Measurements from ENCODE around the gene SCUBE1. TPM values are rescaled to one million over a fixed set of nuclear protein-coding genes. Genes with fewer than 3 reads are reported as not detected.
A peak's percentile ranks its signal among the peaks of the same experiment; 100 is the strongest.

The SCUBE1 gene
- total RNA-seq, 3 donors from 2014 or later (not counting 1 experiment from before 2014, with no cell fraction given) = 0.05 to 1.2 (median 0.11) TPM

DNA sequence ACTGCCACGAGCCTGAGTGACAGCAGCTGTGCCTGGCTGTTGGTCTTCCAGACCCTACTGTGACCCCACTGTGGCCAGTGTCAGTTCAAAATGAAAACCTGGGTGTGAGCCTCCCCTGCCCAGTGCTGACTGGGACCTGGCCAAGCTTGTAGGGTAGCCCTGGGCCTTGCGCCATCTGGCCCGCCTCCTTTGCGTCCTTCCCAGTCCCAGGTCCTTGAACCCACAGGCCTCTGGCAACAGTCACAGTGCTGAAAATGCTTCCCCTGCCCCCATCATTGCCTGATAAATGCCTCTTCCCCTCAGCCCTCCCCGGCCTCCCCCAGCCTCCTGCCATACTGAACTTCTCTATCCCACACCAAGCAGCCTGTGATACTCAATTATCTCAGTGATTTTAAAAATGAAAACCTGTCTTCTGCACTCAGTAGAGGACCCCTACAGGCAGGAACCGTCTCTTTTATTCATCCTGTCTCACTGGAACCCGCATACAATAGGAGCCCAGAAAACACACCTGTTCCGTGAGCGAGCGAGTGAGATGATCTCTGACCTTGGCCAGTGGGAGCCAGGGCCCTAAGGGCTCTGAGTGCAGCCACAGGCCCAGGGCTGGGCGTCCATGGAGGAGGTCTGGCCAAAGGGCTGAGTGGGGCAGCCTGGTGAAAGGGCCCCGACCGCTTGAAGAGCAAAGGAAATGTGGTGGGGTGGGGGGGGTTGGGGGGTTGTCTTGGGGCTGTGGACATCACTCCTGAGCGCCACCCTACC, 106.6 kb downstream of the SCUBE1 start:
- Histone ChIP-seq H3K27ac (ENCODE audit: low read length) (no peak overlapping the region), H3K4me3 (ENCODE audit: low read length) (no peak overlapping the region), H3K4me1 (ENCODE audit: control insufficient read depth, insufficient read depth, low read length) (peaks cover under 1% of the 10 kb centered on the region), H3K36me3 (ENCODE audit: control insufficient read depth, insufficient read depth, low read length) (no peaks in the 10 kb centered on the region), H3K9me3 (ENCODE audit: control insufficient read depth, insufficient read depth, low read length) (no peaks in the 10 kb centered on the region), H3K27me3 (ENCODE audit: control insufficient read depth, insufficient read depth, low read length) (no peaks in the 10 kb centered on the region)
- intact Hi-C loops (cut with micrococcal nuclease) = no loop called here
- H3K27ac Mint-ChIP-seq = peak overlapping the region in 1 of 2 donors; percentile 25
- H3K27me3 Mint-ChIP-seq (ENCODE audit: low read depth in 2 of 2) = peaks cover 0 to 6% of the 10 kb centered on the region in 2 donors
- ATAC-seq (no peak), DNase-seq (no peak)
- no peaks in the 10 kb centered on the region for H3K4me1 Mint-ChIP-seq
- 82% methylated on average over 14 of the region's 14 CpGs for WGBS (ENCODE audit: insufficient coverage)
- H3K36me3 Mint-ChIP-seq = no peaks in the 10 kb centered on the region
- TF ChIP-seq, protein P1, sequence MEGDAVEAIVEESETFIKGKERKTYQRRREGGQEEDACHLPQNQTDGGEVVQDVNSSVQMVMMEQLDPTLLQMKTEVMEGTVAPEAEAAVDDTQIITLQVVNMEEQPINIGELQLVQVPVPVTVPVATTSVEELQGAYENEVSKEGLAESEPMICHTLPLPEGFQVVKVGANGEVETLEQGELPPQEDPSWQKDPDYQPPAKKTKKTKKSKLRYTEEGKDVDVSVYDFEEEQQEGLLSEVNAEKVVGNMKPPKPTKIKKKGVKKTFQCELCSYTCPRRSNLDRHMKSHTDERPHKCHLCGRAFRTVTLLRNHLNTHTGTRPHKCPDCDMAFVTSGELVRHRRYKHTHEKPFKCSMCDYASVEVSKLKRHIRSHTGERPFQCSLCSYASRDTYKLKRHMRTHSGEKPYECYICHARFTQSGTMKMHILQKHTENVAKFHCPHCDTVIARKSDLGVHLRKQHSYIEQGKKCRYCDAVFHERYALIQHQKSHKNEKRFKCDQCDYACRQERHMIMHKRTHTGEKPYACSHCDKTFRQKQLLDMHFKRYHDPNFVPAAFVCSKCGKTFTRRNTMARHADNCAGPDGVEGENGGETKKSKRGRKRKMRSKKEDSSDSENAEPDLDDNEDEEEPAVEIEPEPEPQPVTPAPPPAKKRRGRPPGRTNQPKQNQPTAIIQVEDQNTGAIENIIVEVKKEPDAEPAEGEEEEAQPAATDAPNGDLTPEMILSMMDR (IDR thresholded peaks at IDR 0.05) = no peak
- H3K9me3 Mint-ChIP-seq = no peaks in the 10 kb centered on the region
- H3K4me3 Mint-ChIP-seq = no peak overlapping the region

- Histone ChIP-seq H3K36me3 (ENCODE audit: control insufficient read depth, insufficient read depth, low read length) (no peaks in the 10 kb centered on the region), H3K9me3 (ENCODE audit: control insufficient read depth, insufficient read depth, low read length) (no peaks in the 10 kb centered on the region), H3K27ac (ENCODE audit: low read length) (no peak overlapping the region), H3K4me1 (ENCODE audit: control insufficient read depth, insufficient read depth, low read length) (peaks cover 7% of the 10 kb centered on the region), H3K4me3 (ENCODE audit: low read length) (no peak overlapping the region), H3K27me3 (ENCODE audit: control insufficient read depth, insufficient read depth, low read length) (no peaks in the 10 kb centered on the region)
- WGBS (ENCODE audit: insufficient coverage) = 86% methylated on average over 22 of the region's 22 CpGs
- H3K36me3 Mint-ChIP-seq = no peaks in the 10 kb centered on the region
- TF ChIP-seq, protein P1 (IDR thresholded peaks at IDR 0.05) = no peak
- intact Hi-C loops (cut with micrococcal nuclease) = no loop called here
- peak overlapping the region in 1 of 2 donors; percentile 36 for H3K27ac Mint-ChIP-seq
- ATAC-seq = no peak
- no peak overlapping the region for H3K4me3 Mint-ChIP-seq
- H3K27me3 Mint-ChIP-seq (ENCODE audit: low read depth in 2 of 2) = peaks cover 5 to 6% of the 10 kb centered on the region in 2 donors
- H3K4me1 Mint-ChIP-seq = peaks cover 0 to 7% of the 10 kb centered on the region in 2 donors
- H3K9me3 Mint-ChIP-seq = no peaks in the 10 kb centered on the region
- no peak for DNase-seq
Observed at GRCh38 chr22:43235445-43236409, 107.4 kb downstream of the SCUBE1 start.

GRCh38 chr22:43234264-43234988, 108.7 kb downstream of the SCUBE1 start:
- Histone ChIP-seq H3K27me3 (ENCODE audit: control insufficient read depth, insufficient read depth, low read length) (no peaks in the 10 kb centered on the region), H3K27ac (ENCODE audit: low read length) (no peak overlapping the region), H3K36me3 (ENCODE audit: control insufficient read depth, insufficient read depth, low read length) (no peaks in the 10 kb centered on the region), H3K4me1 (ENCODE audit: control insufficient read depth, insufficient read depth, low read length) (peaks cover 7% of the 10 kb centered on the region), H3K4me3 (ENCODE audit: low read length) (no peak overlapping the region), H3K9me3 (ENCODE audit: control insufficient read depth, insufficient read depth, low read length) (no peaks in the 10 kb centered on the region)
- ATAC-seq (no peak), DNase-seq (no peak)
- H3K4me1 Mint-ChIP-seq = peaks cover 0 to 7% of the 10 kb centered on the region in 2 donors
- WGBS (ENCODE audit: insufficient coverage) = 83% methylated on average over 8 of the region's 9 CpGs
- H3K27ac Mint-ChIP-seq = no peak overlapping the region
- H3K4me3 Mint-ChIP-seq = no peak overlapping the region
- H3K36me3 Mint-ChIP-seq = no peaks in the 10 kb centered on the region
- TF ChIP-seq, protein P1 (IDR thresholded peaks at IDR 0.05) = no peak
- H3K27me3 Mint-ChIP-seq (ENCODE audit: low read depth in 2 of 2) = peaks cover 6% of the 10 kb centered on the region in 2 donors
- intact Hi-C loops (cut with micrococcal nuclease) = no loop called here
- H3K9me3 Mint-ChIP-seq = no peaks in the 10 kb centered on the region
